HepG2 (cell line): Measurements from ENCODE around the gene GNG3. TPM values are rescaled to one million over a fixed set of nuclear protein-coding genes. Genes with fewer than 3 reads are reported as not detected.
A peak's percentile ranks its signal among the peaks of the same experiment; 100 is the strongest.

ENCODE experiments used
- AHR ChIP-seq: IDR thresholded peaks from 2 replicates; pipeline ENCODE4 v1.6.1; 2018; ENCODE audit warnings: missing genetic modification reagents, missing compliant biosample characterization
- ARNT2 ChIP-seq: sonication (generic); formaldehyde crosslinking; IDR thresholded peaks from 2 replicates; pipeline ENCODE4 v1.8.0; 2022; ENCODE audit warnings: mild to moderate bottlenecking, low read depth, missing genetic modification reagents, moderate library complexity
- CCDC6 ChIP-seq: sonication (generic); formaldehyde crosslinking; IDR thresholded peaks from 2 replicates; pipeline ENCODE4 v1.8.1; 2022; ENCODE audit warnings: mild to moderate bottlenecking, missing genetic modification reagents, moderate library complexity
- HCFC1 ChIP-seq: fragments of 150-350 bp; IDR thresholded peaks from 2 replicates; pipeline ENCODE4 v1.6.1; 2014; ENCODE audit warnings: low read depth, low read length
- HOXA3 ChIP-seq: sonication (generic); formaldehyde crosslinking; IDR thresholded peaks from 2 replicates; pipeline ENCODE4 v1.5.0; 2020; ENCODE audit warnings: missing genetic modification reagents
- IKZF1 ChIP-seq: fragments of 450-650 bp; IDR thresholded peaks from 2 replicates; pipeline ENCODE4 v1.7.1; 2016
- ISL2 ChIP-seq: sonication (generic); formaldehyde crosslinking; IDR thresholded peaks from 2 replicates; pipeline ENCODE4 v1.5.0; 2020; ENCODE audit warnings: missing genetic modification reagents
- MED1 ChIP-seq: sonication (generic); formaldehyde crosslinking; IDR thresholded peaks from 2 replicates; pipeline ENCODE4 v1.4.0; 2020; ENCODE audit warnings: missing genetic modification reagents
- MYC ChIP-seq: sonication (generic); formaldehyde crosslinking; IDR thresholded peaks from 2 replicates; pipeline ENCODE4 v1.9.0; 2021; ENCODE audit warnings: missing genetic modification reagents, borderline replicate concordance
- SRSF9 ChIP-seq: fragments of 200-400 bp; formaldehyde crosslinking; IDR thresholded peaks from 2 replicates; pipeline ENCODE4 v1.6.1; 2018; ENCODE audit warnings: borderline replicate concordance, mild to moderate bottlenecking, low read depth, low read length; ENCODE audit not compliant: insufficient read depth, poor library complexity, severe bottlenecking
- TBX2 ChIP-seq: sonication (generic); formaldehyde crosslinking; IDR thresholded peaks from 2 replicates; pipeline ENCODE4 v1.5.0; 2020; ENCODE audit warnings: missing genetic modification reagents, mild to moderate bottlenecking, borderline replicate concordance
- TGIF2 ChIP-seq: IDR thresholded peaks from 2 replicates; pipeline ENCODE4 v1.6.1; 2016; ENCODE audit warnings: control low read depth, missing compliant biosample characterization
- ZBTB3 ChIP-seq: sonication (generic); formaldehyde crosslinking; IDR thresholded peaks from 2 replicates; pipeline ENCODE4 v1.4.0; 2020; ENCODE audit warnings: low read depth, mild to moderate bottlenecking, moderate library complexity, missing genetic modification reagents, borderline replicate concordance
- ZFP37 ChIP-seq: sonication (generic); formaldehyde crosslinking; IDR thresholded peaks from 2 replicates; pipeline ENCODE4 v1.4.0; 2020; ENCODE audit warnings: missing genetic modification reagents, borderline replicate concordance
- ZKSCAN1 ChIP-seq: fragments of 150-350 bp; IDR thresholded peaks from 2 replicates; pipeline ENCODE4 v1.6.1; 2014; ENCODE audit warnings: low read length
- ZNF329 ChIP-seq: sonication (generic); formaldehyde crosslinking; IDR thresholded peaks from 2 replicates; pipeline ENCODE4 v1.9.0; 2021; ENCODE audit warnings: low read depth, mild to moderate bottlenecking, missing genetic modification reagents
- ZNF496 ChIP-seq: sonication (generic); formaldehyde crosslinking; IDR thresholded peaks from 2 replicates; pipeline ENCODE4 v1.8.1; 2023; ENCODE audit warnings: mild to moderate bottlenecking, moderate library complexity, missing genetic modification reagents; ENCODE audit not compliant: insufficient replicate concordance
- ZNF567 ChIP-seq: sonication (generic); formaldehyde crosslinking; IDR thresholded peaks from 2 replicates; pipeline ENCODE4 v1.8.1; 2023; ENCODE audit warnings: mild to moderate bottlenecking, missing genetic modification reagents, borderline replicate concordance
- ZNF644 ChIP-seq: IDR thresholded peaks from 2 replicates; pipeline ENCODE4 v1.6.1; 2016; ENCODE audit warnings: low read depth
- ZNF670 ChIP-seq: sonication (generic); formaldehyde crosslinking; IDR thresholded peaks from 2 replicates; pipeline ENCODE4 v1.8.0; 2022; ENCODE audit warnings: mild to moderate bottlenecking, missing genetic modification reagents, borderline replicate concordance
- ZNF737 ChIP-seq: sonication (generic); formaldehyde crosslinking; IDR thresholded peaks from 2 replicates; pipeline ENCODE4 v1.5.0; 2020; ENCODE audit warnings: missing genetic modification reagents, mild to moderate bottlenecking, borderline replicate concordance
- ZNF772 ChIP-seq: sonication (generic); formaldehyde crosslinking; IDR thresholded peaks from 2 replicates; pipeline ENCODE4 v1.5.0; 2020; ENCODE audit warnings: mild to moderate bottlenecking, missing genetic modification reagents
- ZSCAN12 ChIP-seq: sonication (generic); formaldehyde crosslinking; IDR thresholded peaks from 2 replicates; pipeline ENCODE4 v1.9.0; 2021; ENCODE audit warnings: mild to moderate bottlenecking, missing genetic modification reagents
- polyA plus RNA-seq, 8 experiments: library from polyadenylated mRNA; depleted of rRNA in 3 of 8; stranded (reverse) in 7 of 8; unstranded in 1 of 8; fragments of >200 nt; fragmentation: Illumina TruSeq in 4 of 8; extraction: Trizol in 4 of 8; gene quantifications; 2 replicates each; pipeline versions ENCODE4 v1.2.1 to v1.2.3, GENCODE V29; 2011 to 2016; ENCODE audit warnings: low read depth in 4 of 8, missing spikeins in 1 of 8, mixed read lengths in 1 of 8; ENCODE audit not compliant: insufficient read depth in 1 of 8
- total RNA-seq, 5 experiments: library from RNA; depleted of rRNA; stranded (reverse); fragments of >200 nt; fragmentation: Illumina TruSeq; extraction: Trizol; gene quantifications; 2 replicates each; pipeline ENCODE4 v1.2.3, GENCODE V29; 2016; ENCODE audit warnings: low read depth in 1 of 5
- TF ChIP-seq, protein P1 (sequence below): sonication (generic); formaldehyde crosslinking; IDR thresholded peaks from 2 replicates; pipeline ENCODE4 v1.4.0; 2020; ENCODE audit warnings: mild to moderate bottlenecking, missing genetic modification reagents
- TF ChIP-seq, protein P2 (sequence below): fragments of 450-650 bp; IDR thresholded peaks from 2 replicates; pipeline ENCODE4 v1.6.1; 2016
- TF ChIP-seq, protein P3 (sequence below): fragments of 450-650 bp; IDR thresholded peaks from 2 replicates; pipeline ENCODE4 v1.6.1; 2017

Gene GNG3
- total and polyA plus RNA-seq, 2 of the 13 experiments (the other 11 are each of a cell fraction or from before 2014, with no cell fraction given) = not detected

DNA sequence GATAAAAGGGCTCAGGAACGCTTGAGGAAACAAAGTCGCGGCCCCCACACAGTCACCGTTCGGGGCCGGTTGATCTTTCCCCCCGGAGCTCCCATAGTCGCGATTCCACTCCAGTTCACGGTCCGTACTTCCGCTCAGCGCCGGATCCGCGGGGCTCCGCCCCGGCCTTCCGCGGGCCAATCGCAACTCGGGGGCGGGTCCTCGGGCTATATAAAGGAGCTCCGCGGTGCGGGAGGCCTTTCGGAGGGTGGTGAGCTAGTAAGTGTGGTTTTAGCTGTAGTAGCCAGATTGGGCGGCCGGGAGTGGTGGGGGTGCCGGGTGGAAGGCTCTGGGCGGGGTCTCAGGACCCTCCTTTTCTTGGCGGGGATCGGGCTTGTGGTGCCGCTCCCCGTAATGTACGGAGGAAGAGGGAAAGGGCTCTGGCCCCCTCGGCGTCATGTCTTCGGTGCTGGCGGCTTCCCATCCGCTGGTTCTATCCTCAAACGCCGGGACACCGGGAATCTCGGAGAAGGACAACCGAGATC lies 42.3 kb upstream of the GNG3 start, which contains the start of the genes C11orf98 and CSKMT (continued):
- TF ChIP-seq, protein P1, sequence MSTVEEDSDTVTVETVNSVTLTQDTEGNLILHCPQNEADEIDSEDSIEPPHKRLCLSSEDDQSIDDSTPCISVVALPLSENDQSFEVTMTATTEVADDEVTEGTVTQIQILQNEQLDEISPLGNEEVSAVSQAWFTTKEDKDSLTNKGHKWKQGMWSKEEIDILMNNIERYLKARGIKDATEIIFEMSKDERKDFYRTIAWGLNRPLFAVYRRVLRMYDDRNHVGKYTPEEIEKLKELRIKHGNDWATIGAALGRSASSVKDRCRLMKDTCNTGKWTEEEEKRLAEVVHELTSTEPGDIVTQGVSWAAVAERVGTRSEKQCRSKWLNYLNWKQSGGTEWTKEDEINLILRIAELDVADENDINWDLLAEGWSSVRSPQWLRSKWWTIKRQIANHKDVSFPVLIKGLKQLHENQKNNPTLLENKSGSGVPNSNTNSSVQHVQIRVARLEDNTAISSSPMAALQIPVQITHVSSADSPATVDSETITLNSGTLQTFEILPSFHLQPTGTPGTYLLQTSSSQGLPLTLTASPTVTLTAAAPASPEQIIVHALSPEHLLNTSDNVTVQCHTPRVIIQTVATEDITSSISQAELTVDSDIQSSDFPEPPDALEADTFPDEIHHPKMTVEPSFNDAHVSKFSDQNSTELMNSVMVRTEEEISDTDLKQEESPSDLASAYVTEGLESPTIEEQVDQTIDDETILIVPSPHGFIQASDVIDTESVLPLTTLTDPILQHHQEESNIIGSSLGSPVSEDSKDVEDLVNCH (CRISPR knock-in tag) = no peak
- TF ChIP-seq ZNF644 (CRISPR knock-in tag) (no peak), HCFC1 (no peak; the same call in 1 of the 2 replicates), ZKSCAN1 (no peak), TGIF2 (CRISPR knock-in tag) (0 out of 2 replicates have a peak, but pooled peaks have one; percentile 48), ZBTB3 (CRISPR knock-in tag) (peak; percentile 86), ZSCAN12 (CRISPR knock-in tag) (no peak), MYC (CRISPR knock-in tag) (peak; percentile 59), CCDC6 (CRISPR knock-in tag) (no peak), ZNF772 (CRISPR knock-in tag) (no peak), ARNT2 (CRISPR knock-in tag) (no peak; the same call in none of the 2 replicates), SRSF9 (no peak), ZNF496 (CRISPR knock-in tag) (no peak), ZNF329 (no peak; the same call in 1 of the 2 replicates), IKZF1 (no peak), ZNF737 (no peak), TBX2 (peak; percentile 52; the same call in 1 of the 2 replicates), ZFP37 (CRISPR knock-in tag) (no peak), MED1 (CRISPR knock-in tag) (peak; percentile 50; the same call in 1 of the 2 replicates), ZNF567 (CRISPR knock-in tag) (0 out of 2 replicates have a peak, but pooled peaks have one; percentile 73), ZNF670 (CRISPR knock-in tag) (no peak), HOXA3 (CRISPR knock-in tag) (peak; percentile 20; the same call in 1 of the 2 replicates), AHR (CRISPR knock-in tag) (no peak), ISL2 (no peak; the same call in 1 of the 2 replicates)
- TF ChIP-seq, protein P2, sequence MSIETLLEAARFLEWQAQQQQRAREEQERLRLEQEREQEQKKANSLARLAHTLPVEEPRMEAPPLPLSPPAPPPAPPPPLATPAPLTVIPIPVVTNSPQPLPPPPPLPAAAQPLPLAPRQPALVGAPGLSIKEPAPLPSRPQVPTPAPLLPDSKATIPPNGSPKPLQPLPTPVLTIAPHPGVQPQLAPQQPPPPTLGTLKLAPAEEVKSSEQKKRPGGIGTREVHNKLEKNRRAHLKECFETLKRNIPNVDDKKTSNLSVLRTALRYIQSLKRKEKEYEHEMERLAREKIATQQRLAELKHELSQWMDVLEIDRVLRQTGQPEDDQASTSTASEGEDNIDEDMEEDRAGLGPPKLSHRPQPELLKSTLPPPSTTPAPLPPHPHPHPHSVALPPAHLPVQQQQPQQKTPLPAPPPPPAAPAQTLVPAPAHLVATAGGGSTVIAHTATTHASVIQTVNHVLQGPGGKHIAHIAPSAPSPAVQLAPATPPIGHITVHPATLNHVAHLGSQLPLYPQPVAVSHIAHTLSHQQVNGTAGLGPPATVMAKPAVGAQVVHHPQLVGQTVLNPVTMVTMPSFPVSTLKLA = no peak
- TF ChIP-seq, protein P3, sequence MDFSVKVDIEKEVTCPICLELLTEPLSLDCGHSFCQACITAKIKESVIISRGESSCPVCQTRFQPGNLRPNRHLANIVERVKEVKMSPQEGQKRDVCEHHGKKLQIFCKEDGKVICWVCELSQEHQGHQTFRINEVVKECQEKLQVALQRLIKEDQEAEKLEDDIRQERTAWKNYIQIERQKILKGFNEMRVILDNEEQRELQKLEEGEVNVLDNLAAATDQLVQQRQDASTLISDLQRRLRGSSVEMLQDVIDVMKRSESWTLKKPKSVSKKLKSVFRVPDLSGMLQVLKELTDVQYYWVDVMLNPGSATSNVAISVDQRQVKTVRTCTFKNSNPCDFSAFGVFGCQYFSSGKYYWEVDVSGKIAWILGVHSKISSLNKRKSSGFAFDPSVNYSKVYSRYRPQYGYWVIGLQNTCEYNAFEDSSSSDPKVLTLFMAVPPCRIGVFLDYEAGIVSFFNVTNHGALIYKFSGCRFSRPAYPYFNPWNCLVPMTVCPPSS = no peak
